AG08396 (cell line): ENCODE data around the gene ZNF862.

Experiments used
- DNase-seq: peaks from one replicate; pipeline ENCODE4 v3.0.0; 2012; ENCODE audit warnings: low spot score, mixed read lengths

Gene ZNF862

DNA sequence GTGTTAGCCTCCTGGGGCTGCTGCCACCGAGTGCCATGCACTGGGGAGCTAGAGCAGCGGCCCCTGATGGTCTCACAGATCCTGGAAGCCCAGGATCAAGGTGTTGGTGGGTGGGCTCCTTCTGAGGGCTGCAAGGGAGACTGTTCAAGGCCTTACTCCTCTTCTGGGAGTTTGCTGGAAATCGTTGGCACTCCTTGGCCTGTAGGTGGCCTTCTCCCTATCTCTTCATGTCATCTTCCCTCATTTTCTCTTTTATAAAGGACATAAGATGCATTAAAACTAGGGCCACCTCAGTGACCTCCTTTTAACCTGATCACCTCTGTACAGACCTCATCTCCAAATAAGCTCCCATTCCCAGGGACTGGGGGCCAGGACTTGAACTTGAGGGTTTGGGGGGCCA is 27.0 kb upstream of the ZNF862 start:
- DNase-seq: no peak

DNA sequence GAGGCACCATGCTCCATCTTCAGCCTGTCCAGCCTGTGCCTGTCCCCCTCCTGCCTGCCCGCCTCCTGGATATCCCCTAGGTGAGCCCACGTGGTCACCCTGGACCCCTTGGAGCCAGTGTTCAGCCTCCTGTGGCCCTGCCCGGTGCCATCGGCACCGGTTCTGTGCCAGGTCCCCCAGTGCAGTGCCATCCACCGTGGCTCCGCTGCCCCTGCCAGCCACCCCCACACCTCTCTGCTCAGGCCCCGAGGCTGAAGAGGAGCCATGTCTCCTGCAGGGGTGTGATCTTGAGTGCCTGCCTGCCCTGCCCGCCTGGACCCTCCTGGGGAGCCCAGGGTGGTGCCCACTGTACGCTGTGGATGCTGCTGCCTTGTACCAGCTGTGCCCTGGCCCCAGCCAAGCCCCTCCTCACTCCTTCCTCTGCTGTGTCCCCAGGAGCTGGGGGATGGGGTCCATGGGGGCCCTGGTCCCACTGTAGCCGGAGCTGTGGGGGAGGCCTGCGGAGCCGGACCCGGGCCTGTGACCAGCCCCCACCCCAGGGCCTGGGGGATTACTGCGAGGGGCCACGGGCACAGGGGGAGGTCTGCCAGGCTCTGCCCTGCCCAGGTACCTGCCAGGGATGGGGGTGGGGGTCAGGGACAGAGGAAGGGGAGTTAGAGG is 26.2 kb upstream of the ZNF862 start:
- DNase-seq: no peak

DNA sequence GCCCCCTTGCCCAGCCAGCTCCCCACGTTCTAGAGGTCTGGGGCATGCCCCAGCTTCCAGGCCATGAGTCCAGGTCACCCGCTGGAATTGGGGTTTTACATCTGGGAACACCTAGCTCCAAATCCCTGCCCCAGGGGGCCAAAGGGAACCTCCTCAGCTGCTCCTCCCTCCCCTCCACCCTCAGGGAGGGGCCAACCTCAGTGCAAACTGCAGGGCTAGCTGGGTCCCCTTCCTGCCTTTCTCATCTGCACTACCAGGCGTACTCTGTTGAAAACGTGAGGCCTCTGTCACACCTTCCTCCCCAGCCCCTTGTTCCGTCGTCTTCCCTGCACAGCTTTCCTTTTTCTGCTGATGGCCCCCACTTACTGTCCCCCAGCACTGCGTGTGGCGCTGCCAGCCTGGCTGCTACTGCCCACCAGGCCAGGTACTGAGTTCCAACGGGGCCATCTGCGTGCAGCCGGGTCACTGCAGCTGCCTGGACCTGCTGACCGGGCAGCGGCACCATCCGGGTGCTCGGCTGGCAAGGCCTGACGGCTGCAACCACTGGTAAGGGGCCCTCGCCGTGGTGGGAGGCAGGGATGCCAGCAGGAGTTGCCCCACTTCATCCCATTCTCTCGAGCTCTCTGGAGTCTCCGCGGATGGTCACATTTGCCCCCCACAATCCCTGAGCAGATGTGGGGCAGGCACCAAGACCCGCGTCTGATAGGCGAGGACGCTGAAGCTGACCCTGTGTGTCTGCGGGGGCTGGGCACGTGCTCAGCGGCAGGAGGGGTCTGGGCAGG is 24.7 kb upstream of the ZNF862 start:
- no peak for DNase-seq

DNA sequence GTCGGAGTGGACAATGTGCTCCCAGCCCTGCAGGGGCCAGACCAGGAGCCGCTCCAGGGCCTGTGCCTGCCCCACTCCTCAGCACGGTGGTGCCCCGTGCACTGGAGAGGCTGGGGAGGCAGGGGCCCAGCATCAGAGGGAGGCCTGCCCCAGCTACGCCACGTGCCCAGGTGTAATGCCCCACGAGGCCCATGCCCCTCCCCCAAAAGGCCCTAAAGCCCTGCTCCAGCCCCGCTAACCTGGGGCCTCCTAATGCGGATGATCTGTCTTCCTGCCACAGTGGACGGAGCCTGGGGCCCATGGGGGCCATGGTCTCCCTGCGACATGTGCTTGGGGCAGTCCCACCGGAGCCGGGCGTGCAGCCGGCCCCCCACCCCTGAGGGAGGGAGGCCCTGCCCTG is 23.7 kb upstream of the ZNF862 start:
- DNase-seq: no peak

DNA sequence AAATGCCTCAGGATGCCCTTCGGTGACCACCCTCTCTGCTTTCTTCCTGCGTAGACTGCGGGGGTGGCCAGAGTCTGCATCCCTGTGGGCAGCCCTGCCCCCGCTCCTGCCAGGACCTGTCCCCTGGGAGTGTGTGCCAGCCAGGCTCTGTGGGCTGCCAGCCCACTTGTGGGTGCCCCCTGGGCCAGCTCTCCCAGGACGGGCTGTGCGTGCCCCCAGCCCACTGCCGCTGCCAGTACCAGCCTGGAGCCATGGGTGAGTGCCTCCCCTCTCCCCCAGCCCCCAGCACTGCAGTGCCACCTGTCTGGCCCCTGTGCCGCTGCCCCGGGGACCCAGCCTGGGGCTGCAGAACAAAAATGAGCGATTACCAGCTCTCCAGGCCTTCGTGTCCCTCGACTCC is 23.1 kb upstream of the ZNF862 start:
- no peak for DNase-seq

DNA sequence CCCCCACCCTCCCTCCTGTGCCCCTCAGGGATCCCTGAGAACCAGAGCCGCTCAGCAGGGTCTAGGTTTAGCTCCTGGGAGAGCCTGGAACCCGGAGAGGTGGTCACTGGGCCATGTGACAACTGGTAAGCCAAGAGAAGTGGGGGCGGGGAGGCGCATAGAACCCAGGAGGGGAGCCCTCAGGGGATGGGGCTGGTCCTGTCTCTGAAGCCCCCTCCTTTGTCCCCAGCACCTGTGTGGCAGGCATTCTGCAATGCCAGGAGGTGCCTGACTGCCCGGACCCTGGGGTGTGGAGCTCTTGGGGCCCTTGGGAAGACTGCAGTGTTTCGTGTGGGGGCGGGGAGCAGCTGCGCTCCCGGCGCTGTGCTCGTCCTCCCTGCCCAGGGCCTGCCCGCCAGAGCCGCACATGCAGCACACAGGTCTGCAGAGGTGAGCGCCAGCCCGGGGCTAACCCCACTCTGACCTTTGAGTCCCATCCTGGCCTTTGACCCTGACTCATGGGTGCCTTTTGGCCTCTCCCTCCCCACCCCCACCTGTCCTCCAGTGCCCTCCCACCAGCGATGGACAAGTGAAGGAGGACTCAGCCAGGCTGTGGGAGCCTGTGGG is 22.4 kb upstream of the ZNF862 start:
- DNase-seq: no peak

DNA sequence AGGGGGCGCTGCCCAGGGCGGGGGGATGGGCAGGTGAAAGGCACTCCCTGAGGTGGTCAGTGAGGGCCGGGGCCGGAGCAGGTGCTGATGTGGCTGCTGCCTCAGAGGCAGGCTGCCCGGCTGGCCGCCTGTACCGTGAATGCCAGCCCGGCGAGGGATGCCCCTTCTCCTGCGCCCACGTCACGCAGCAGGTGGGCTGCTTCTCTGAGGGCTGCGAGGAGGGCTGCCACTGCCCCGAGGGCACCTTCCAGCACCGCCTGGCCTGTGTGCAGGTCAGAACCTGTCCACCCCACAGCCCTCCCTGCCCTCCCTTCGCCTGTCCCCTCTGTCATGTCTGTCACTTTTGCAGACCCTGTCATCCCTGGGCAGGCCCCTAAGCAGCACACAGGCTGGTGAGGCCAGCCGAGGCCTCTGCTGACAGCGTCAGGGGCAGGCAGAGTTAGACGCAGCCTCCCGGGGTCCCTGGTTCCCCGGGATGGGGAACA is 21.9 kb upstream of the ZNF862 start:
- no peak for DNase-seq

DNA sequence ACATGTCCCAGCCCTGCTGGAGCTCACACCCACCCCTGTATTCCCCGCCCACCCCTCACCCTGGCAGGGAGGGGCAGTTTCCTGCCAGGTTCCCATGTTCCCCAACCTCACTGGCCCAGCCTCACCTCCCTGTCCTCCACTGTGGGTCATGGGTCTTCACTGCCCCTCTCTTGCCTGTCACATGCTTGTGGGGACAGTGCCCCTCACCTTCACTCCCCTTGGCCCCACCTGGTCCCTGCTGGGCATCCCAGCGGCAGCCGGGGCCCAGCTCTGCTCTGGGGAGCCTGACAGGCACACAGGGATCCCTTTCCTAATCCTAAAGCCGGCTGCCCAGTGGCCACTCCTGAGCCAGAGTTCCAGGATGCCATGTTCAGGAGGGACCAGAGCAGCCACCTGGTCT is 21.4 kb upstream of the ZNF862 start:
- DNase-seq: no peak

DNA sequence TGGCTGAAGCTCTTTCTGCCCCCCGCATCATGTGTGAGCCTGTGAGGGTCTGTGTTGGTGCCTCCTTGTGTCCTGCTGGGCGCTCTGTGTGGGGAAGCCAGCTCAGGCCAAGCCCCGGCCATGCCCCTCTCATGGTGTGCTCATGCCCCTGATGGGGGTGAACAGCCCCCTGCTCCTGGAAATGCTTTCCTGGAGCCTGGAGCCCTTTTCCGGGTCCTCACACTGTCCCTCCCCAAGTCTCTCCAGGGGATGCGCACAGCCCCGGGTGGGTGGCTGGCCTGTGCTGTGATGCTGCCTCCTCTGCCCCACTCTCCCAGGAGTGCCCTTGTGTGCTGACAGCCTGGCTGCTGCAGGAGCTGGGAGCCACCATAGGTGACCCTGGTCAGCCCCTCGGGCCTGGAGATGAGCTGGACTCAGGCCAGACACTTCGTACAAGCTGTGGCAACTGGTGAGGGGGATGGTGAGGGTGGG is 20.8 kb upstream of the ZNF862 start:
- DNase-seq: no peak

DNA sequence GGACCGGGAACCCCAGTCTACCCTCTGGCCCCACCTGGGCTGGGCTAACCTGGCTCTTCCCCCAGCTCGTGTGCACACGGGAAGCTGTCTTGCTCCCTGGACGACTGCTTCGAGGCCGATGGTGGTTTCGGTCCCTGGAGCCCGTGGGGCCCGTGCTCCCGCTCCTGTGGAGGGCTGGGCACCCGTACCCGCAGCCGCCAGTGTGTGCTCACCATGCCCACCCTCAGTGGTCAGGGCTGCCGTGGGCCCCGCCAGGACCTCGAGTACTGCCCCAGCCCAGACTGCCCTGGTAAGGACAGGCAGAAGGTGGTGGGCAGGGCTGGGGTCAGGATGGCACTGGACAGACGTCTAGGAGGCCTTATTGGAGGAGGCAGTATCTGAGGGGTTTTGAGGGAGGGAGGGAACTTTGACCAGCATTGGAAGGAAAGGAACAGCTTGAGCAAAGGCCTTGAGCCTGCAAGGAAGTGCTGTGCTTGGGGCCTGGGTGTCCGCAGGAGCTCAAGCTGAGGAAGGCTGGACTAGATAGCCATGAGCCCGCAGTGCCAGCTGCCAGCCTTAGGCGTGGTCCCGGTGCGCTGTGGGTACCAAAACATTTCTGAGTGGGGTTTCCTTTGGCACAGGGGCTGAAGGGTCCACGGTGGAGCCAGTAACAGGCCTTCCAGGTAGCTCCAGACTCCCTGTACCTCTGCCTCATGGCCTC is 20.2 kb upstream of the ZNF862 start:
- DNase-seq: no peak

DNA sequence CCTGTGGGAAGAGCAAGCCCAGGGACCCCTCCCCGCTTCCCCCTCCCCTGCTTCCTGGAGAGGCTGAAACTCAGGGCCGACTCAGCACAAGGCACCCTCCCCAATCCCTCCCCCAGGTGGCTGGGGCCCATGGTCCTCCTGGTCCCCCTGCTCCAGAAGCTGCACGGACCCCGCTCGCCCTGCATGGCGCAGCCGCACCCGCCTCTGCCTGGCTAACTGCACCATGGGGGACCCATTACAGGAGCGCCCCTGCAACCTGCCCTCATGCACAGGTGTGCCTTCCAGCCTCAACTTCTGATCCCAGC is 19.7 kb upstream of the ZNF862 start:
- DNase-seq: no peak

DNA sequence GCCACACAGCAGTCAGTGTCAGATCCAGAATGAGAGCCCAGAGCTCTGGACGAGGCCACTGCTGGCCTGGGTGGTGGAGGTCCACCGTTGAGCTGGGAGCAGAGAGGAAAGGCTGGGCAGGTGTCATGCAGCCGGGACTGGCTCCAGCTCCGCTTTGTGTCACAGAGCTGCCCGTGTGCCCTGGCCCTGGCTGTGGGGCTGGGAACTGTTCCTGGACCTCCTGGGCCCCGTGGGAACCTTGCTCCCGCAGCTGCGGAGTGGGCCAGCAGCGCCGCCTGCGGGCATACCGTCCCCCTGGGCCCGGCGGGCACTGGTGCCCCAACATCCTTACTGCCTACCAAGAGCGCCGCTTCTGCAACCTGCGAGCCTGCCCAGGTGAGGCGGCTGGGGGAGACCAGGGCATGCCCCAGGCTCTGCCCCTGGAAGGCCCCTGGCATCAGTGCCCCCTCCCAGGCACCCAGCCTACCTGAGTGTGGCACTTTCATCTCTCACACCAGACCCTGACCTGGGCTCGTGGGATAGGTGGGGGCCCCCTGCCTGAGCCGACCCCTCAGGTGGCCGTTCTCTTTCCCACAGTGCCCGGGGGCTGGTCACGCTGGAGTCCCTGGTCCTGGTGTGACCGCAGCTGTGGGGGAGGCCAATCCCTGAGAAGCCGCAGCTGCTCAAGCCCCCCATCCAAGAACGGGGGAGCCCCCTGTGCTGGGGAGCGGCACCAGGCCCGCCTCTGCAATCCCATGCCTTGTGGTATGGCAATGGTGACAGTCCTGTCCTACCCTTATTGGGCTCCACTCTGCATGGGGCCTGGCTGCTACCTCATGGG is 18.8 kb upstream of the ZNF862 start:
- DNase-seq: no peak

DNA sequence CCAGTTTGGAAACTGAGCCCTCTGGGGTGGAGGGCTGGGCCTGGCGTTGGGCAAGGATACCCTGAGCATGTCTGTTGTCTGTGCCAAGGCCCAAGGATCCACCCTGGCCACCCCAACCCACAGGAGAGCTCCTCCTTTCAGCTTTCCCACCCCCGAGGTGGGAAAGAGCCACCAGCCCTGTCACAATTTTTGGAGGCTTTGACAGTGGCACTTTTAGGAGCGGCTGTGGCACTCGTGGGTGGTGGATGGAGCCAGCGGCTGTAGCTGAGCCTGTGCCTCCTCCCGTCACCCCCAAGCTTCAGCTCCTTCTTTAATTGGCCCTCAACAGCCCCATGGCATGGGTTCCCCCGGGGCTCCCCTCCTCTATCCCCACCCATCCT is 18.2 kb upstream of the ZNF862 start:
- no peak for DNase-seq

DNA sequence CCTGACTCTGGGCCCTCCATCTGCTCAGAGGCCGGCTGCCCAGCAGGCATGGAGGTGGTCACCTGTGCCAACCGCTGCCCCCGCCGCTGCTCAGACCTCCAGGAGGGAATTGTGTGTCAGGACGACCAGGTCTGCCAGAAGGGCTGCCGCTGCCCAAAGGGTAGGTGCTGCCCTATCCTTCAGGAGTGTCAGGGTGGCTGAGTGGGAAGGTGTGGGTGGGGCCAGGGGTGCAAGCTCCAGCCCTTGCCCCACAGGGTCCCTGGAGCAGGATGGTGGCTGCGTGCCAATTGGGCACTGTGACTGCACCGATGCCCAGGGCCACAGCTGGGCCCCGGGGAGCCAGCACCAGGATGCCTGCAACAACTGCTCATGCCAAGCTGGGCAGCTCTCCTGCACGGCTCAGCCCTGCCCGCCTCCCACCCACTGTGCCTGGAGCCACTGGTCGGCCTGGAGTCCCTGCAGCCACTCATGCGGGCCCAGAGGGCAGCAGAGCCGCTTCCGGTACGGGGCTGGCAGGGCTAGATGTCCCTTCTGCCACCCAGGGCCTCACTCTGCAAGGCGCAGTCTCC is 17.5 kb upstream of the ZNF862 start:
- DNase-seq: no peak

DNA sequence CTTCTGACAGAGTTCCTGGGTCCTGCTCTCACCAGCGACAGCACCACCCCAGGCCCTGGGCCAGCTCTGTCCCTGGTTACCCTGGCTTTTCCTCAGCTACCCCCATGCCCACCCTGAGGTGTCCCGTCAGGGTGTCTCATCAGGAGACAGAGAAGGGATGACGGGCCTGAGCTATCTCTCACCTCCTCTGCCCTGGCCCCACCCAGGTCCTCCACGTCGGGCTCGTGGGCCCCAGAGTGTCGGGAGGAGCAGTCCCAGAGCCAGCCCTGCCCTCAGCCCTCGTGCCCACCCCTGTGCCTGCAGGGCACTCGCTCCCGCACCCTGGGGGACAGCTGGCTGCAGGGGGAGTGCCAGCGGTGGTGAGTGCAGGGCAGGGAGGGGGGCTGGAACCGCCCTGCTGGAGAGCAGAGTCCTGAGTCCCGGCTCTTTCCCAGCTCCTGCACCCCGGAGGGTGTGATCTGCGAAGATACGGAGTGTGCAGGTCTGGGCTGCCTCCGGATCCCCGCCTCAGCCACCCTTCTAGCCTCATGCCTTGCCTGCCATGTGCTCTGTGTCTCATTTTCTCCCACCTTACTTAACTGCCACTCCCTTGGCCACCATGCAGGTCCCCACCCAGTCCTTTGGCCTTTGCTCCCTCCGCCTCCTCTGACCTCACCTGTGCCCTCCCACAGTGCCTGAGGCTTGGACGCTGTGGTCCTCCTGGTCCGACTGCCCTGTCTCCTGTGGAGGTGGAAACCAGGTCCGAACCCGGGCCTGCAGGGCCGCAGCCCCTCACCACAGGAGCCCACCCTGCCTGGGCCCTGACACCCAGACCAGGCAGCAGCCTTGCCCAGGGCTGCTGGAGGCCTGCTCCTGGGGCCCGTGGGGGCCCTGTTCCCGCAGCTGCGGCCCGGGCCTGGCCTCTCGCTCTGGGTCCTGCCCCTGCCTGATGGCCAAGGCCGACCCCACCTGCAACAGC is 16.7 kb upstream of the ZNF862 start:
- no peak for DNase-seq

DNA sequence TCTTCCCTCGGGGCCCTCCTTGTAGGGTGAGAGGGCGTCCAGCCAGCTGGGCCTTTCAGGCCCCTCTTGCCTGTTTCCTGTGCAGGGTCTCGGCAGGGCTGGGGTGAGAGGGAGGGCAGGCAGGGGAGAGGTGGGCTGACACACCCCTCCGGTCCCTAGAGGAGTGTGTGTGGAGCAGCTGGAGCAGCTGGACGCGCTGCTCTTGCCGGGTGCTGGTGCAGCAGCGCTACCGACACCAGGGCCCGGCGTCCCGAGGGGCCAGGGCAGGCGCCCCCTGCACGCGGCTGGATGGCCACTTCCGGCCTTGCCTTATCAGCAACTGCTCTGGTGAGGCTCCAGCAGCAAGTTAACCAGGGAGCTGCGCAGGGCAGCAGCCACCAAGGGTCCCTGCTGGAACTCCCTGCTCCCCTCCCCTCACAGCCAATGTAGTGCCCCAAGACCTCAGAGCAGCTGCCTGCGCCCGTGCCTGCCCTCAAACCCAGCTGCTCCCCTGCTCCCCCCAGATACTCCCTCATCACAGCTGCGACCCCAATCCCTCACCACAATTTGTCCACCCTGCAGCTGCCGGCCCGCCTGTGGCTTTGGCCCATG is 15.7 kb upstream of the ZNF862 start:
- no peak for DNase-seq

DNA sequence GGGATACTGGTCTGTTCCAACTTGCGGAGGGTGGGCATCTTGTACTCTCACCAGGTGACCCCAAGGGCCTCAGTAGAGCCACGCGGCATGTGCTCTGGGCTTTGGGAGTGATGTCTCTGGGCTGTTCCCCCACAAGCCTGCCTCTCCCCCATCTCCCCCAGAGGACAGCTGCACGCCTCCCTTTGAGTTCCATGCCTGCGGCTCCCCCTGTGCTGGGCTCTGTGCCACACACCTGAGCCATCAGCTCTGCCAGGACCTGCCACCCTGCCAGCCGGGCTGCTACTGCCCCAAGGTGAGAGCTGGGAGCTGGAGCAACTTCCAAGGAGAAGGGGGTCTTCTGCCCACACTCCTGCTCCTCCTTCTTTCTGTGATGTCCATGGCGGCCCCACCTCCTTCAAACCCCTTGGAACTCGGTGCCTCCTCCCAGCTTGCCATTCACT is 15.0 kb upstream of the ZNF862 start:
- DNase-seq: no peak

DNA sequence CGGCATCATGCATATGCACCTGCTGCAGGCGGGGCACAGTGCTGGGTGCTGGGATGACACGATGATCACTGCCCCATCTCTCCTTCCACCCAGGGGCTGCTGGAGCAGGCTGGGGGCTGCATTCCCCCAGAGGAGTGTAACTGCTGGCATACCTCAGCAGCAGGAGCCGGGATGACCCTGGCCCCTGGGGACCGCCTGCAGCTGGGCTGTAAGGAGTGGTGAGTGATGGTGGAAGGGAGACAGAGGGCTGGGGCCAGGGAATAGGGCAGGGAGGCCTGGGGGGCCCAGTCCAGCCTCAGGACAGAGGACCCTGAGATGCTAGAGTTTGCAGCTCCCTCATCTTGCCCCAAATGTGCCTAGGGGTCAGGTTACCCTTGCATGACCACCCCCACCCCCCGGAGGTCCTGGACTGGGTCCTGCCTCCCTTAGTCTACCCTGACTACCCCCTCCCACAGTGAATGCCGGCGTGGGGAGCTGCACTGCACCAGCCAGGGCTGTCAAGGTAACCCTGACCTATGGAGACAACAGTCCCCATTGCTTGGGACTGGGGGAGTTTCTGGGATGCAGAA is 14.5 kb upstream of the ZNF862 start:
- DNase-seq: no peak

DNA sequence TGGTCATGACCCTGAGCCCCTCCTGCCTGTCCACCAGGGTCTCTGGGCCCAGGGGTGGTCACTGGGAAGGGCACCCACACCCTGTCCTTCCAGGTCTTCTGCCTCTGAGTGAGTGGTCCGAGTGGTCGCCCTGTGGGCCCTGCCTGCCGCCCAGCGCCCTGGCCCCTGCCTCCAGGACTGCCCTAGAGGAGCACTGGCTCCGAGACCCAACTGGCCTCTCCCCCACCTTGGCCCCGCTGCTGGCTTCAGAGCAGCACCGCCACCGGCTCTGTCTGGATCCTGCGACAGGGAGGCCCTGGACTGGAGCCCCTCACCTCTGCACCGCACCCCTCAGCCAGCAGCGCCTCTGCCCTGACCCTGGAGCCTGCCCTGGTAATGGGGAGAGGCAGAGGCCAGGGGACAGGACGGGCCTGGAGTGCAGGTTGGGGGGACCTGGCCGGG is 13.9 kb upstream of the ZNF862 start:
- no peak for DNase-seq
